ENCODE data around the gene OXSR1. TPM values are rescaled to one million over a fixed set of nuclear protein-coding genes. Genes with fewer than 3 reads are reported as not detected.

Gene OXSR1
- total RNA-seq, 4 donors from 2014 or later: 17.3 to 49.7 (median 28.7) TPM

DNA sequence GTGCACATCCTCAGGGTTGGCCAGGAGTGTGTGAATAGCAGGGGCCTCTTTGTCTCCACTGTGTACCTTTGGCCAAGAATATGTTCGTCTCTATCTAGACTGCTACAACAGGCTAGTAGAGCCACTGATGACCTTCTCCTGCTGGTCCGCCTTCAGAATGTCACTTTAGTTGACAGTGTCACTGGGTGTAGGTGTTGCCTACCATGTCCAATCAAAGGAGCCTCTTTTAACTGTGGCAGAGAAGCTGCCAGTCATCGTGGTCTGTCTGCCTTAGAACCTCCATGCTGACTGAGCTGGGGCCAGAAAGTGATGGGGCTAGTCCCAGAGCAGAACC is 40.1 kb downstream of the OXSR1 start:
- no peak overlapping the region for H3K27ac ChIP-seq
- peaks cover 0 to 12% (median 0%) of the 10 kb centered on the region in 3 donors for H3K36me3 ChIP-seq
- no peaks in the 10 kb centered on the region for H3K27me3 ChIP-seq
- no peak for TF ChIP-seq POLR2A (IDR thresholded peaks at IDR 0.05)
- TF ChIP-seq, protein P1, sequence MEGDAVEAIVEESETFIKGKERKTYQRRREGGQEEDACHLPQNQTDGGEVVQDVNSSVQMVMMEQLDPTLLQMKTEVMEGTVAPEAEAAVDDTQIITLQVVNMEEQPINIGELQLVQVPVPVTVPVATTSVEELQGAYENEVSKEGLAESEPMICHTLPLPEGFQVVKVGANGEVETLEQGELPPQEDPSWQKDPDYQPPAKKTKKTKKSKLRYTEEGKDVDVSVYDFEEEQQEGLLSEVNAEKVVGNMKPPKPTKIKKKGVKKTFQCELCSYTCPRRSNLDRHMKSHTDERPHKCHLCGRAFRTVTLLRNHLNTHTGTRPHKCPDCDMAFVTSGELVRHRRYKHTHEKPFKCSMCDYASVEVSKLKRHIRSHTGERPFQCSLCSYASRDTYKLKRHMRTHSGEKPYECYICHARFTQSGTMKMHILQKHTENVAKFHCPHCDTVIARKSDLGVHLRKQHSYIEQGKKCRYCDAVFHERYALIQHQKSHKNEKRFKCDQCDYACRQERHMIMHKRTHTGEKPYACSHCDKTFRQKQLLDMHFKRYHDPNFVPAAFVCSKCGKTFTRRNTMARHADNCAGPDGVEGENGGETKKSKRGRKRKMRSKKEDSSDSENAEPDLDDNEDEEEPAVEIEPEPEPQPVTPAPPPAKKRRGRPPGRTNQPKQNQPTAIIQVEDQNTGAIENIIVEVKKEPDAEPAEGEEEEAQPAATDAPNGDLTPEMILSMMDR (IDR thresholded peaks at IDR 0.05): no peak
- no peak overlapping the region for H3K4me3 ChIP-seq
- no peaks in the 10 kb centered on the region for H3K9me3 ChIP-seq
- no peaks in the 10 kb centered on the region for H3K4me1 ChIP-seq
- DNase-seq: no peak

DNA sequence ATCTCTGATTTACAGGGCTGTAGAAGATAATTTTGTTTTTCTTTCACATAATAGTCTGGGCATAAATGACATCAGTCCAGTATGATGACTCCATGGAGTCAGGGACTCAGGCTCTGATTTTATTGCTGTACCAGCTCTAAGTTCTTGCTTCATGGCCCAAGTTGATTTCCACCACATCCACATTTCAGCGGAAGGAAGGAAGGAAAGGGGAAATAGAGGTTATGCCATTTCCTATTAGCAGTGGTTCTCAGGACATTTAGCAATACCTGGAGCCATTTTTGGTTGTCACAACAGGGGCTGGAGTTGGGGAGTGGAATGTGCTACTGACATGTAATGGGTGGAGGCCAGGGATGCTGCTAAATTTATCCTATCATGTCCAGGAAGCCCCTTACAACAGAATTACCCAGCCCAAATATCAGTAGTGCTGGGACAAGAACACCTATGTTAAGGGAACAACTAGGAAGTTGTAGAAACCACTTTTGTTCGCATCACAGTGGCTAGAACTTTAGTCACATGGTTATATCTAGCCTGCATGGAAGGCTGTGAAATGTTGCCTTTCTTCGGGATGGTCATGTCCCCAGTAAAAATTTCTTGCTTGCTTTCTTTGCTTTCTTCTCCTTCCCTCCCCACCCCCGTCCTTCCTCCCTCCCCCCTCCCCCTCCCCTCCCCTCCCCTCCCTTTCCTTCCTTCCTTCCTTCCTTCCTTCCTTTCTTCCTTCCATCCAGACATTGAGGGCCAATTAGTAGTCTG is 42.1 kb downstream of the OXSR1 start:
- no peak overlapping the region for H3K27ac ChIP-seq
- H3K9me3 ChIP-seq: no peaks in the 10 kb centered on the region
- TF ChIP-seq, protein P1 (IDR thresholded peaks at IDR 0.05): no peak
- TF ChIP-seq POLR2A (IDR thresholded peaks at IDR 0.05): no peak
- peaks cover 0 to 12% (median 0%) of the 10 kb centered on the region in 3 donors for H3K36me3 ChIP-seq
- no peaks in the 10 kb centered on the region for H3K27me3 ChIP-seq
- no peak for DNase-seq
- no peak overlapping the region for H3K4me3 ChIP-seq
- H3K4me1 ChIP-seq: no peaks in the 10 kb centered on the region

DNA sequence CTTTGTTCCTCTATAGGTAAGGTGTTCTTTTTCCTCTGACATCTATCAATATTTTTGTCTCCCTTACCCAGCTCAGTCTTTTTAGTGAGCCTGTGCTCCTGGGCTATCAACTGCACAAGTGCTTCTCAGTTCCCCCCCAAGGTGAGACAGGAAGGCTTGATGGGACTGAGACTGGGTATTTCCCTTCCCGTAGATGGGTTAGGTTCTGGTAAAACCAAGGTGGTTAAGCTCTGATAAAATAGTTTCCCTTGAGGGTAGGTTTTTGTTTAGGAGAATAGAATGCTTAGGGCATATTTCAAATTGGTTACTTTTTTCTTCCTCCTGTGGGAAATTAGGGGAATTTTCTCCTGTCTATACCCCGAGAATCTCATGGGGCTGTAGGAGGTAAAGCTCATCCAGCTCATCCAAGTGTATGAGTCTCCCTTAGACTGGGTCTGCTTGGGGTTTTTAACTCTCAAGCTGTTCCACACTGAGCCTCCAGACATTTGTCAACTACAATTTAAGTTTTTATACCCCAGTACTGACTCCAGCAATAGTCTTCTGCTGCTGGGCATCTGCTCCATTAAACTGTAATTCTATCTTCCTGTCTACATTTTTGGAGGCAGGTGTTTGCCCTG is 44.9 kb downstream of the OXSR1 start:
- Histone ChIP-seq H3K9me3 (no peaks in the 10 kb centered on the region), H3K27me3 (no peaks in the 10 kb centered on the region), H3K4me1 (no peaks in the 10 kb centered on the region), H3K4me3 (no peak overlapping the region), H3K36me3 (no peaks in the 10 kb centered on the region), H3K27ac (no peak overlapping the region)
- no peak for TF ChIP-seq POLR2A (IDR thresholded peaks at IDR 0.05)
- TF ChIP-seq, protein P1 (IDR thresholded peaks at IDR 0.05): no peak
- no peak for DNase-seq

DNA sequence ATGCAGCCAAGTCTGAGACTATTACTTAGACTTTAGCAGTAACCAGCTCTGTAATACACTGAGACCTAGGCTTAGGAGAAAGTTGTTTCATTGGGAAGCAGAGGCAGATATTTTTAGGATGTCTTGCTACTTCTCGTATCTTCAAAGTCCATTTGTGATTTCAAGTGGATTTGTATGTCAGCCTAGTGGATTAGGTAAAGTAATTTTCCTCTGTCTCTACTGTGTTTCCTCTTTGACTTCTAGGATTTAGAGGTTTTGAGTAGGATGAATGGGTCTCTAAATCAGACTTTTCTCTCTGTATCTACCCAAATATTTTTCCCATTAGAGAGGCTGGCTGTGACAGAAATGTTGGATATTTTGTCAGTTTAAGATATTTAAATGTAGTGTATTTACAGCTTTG is 46.8 kb downstream of the OXSR1 start:
- no peak overlapping the region for H3K4me3 ChIP-seq
- H3K9me3 ChIP-seq: no peaks in the 10 kb centered on the region
- H3K27me3 ChIP-seq: no peaks in the 10 kb centered on the region
- no peak overlapping the region for H3K27ac ChIP-seq
- no peak for DNase-seq
- H3K4me1 ChIP-seq: no peaks in the 10 kb centered on the region
- TF ChIP-seq, protein P1 (IDR thresholded peaks at IDR 0.05): no peak
- TF ChIP-seq POLR2A (IDR thresholded peaks at IDR 0.05): no peak
- peaks cover 0 to 12% (median 0%) of the 10 kb centered on the region in 3 donors for H3K36me3 ChIP-seq

DNA sequence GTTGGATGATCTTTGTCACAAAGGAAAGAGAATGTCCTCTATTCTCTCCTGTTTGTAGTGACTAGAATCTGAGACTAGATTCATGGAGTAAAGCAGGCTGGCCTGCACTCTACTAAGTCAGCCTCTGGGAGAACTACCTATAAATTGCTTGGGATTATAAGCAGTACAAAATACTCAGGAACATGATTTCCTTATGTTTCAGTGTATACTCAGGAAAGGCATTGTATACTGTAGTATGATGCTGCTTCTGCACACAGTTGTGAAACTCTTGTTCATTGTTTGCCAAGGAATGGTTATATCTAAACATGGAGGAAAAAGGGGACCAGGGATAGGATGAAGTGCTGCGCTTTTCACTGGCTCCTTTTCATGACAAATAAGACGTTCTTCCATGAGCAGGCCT is 49.2 kb downstream of the OXSR1 start:
- Histone ChIP-seq H3K9me3 (no peaks in the 10 kb centered on the region), H3K4me1 (no peaks in the 10 kb centered on the region), H3K27ac (no peak overlapping the region), H3K4me3 (no peak overlapping the region), H3K36me3 (peaks cover 0 to 12% (median 0%) of the 10 kb centered on the region in 3 donors), H3K27me3 (no peaks in the 10 kb centered on the region)
- no peak for DNase-seq
- TF ChIP-seq, protein P1 (IDR thresholded peaks at IDR 0.05): no peak
- TF ChIP-seq POLR2A (IDR thresholded peaks at IDR 0.05): no peak

Measured in Peyer's patch (tissue), 4 donors.